Measurements from ENCODE around the gene TTLL7.

The TTLL7 gene

GRCh38 chr1:83960669-83961277, 38.2 kb downstream of the TTLL7 start:
- Histone ChIP-seq H3K27me3 (ENCODE audit: control insufficient read depth in 1 of 2, insufficient read depth in 2 of 2, low read length in 2 of 2) (no peaks in the 10 kb centered on the region), H3K9ac (ENCODE audit: low read length) (no peak overlapping the region), H3K9me3 (ENCODE audit: low read length) (no peaks in the 10 kb centered on the region), H3K4me1 (ENCODE audit: insufficient read depth, low read length) (no peaks in the 10 kb centered on the region), H3K4me3 (ENCODE audit: low read depth in 1 of 2, low read length in 2 of 2) (no peak overlapping the region), H3K36me3 (ENCODE audit: insufficient read depth, low read length) (no peaks in the 10 kb centered on the region), H3K27ac (ENCODE audit: low read depth, low read length) (no peak overlapping the region)

- Histone ChIP-seq H3K9ac (ENCODE audit: low read length) (no peak overlapping the region), H3K4me3 (ENCODE audit: low read depth in 1 of 2, low read length in 2 of 2) (no peak overlapping the region), H3K27ac (ENCODE audit: low read depth, low read length) (no peak overlapping the region), H3K27me3 (ENCODE audit: control insufficient read depth in 1 of 2, insufficient read depth in 2 of 2, low read length in 2 of 2) (no peaks in the 10 kb centered on the region), H3K9me3 (ENCODE audit: low read length) (no peaks in the 10 kb centered on the region), H3K4me1 (ENCODE audit: insufficient read depth, low read length) (no peaks in the 10 kb centered on the region), H3K36me3 (ENCODE audit: insufficient read depth, low read length) (no peaks in the 10 kb centered on the region)
These were observed 39.0 kb downstream of the TTLL7 start for GRCh38 chr1:83959824-83960498.

- Histone ChIP-seq H3K4me3 (ENCODE audit: low read depth in 1 of 2, low read length in 2 of 2) (no peak overlapping the region), H3K27me3 (ENCODE audit: control insufficient read depth in 1 of 2, insufficient read depth in 2 of 2, low read length in 2 of 2) (no peaks in the 10 kb centered on the region), H3K27ac (ENCODE audit: low read depth, low read length) (no peak overlapping the region), H3K36me3 (ENCODE audit: insufficient read depth, low read length) (no peaks in the 10 kb centered on the region), H3K9me3 (ENCODE audit: low read length) (no peaks in the 10 kb centered on the region), H3K4me1 (ENCODE audit: insufficient read depth, low read length) (no peaks in the 10 kb centered on the region), H3K9ac (ENCODE audit: low read length) (no peak overlapping the region)
These were observed 40.2 kb downstream of the TTLL7 start for GRCh38 chr1:83958704-83959103.

- no peak overlapping the region for H3K9ac ChIP-seq (ENCODE audit: low read length)
- H3K9me3 ChIP-seq (ENCODE audit: low read length), result no peaks in the 10 kb centered on the region
- no peaks in the 10 kb centered on the region for H3K36me3 ChIP-seq (ENCODE audit: insufficient read depth, low read length)
- H3K4me1 ChIP-seq (ENCODE audit: insufficient read depth, low read length), result no peaks in the 10 kb centered on the region
- no peak overlapping the region for H3K4me3 ChIP-seq (ENCODE audit: low read depth in 1 of 2, low read length in 2 of 2)
- no peak overlapping the region for H3K27ac ChIP-seq (ENCODE audit: low read depth, low read length)
- no peaks in the 10 kb centered on the region for H3K27me3 ChIP-seq (ENCODE audit: control insufficient read depth in 1 of 2, insufficient read depth in 2 of 2, low read length in 2 of 2)
These were observed 44.6 kb downstream of the TTLL7 start for GRCh38 chr1:83954166-83954823.

- Histone ChIP-seq H3K4me1 (ENCODE audit: insufficient read depth, low read length) (no peaks in the 10 kb centered on the region), H3K9me3 (ENCODE audit: low read length) (no peaks in the 10 kb centered on the region), H3K27me3 (ENCODE audit: control insufficient read depth in 1 of 2, insufficient read depth in 2 of 2, low read length in 2 of 2) (no peaks in the 10 kb centered on the region), H3K4me3 (ENCODE audit: low read depth in 1 of 2, low read length in 2 of 2) (no peak overlapping the region), H3K36me3 (ENCODE audit: insufficient read depth, low read length) (no peaks in the 10 kb centered on the region), H3K9ac (ENCODE audit: low read length) (no peak overlapping the region), H3K27ac (ENCODE audit: low read depth, low read length) (no peak overlapping the region)
These were observed 48.7 kb downstream of the TTLL7 start for GRCh38 chr1:83950106-83950661.

GRCh38 chr1:83942914-83943313, 56.0 kb downstream of the TTLL7 start:
- Histone ChIP-seq H3K4me3 (ENCODE audit: low read depth in 1 of 2, low read length in 2 of 2) (no peak overlapping the region), H3K36me3 (ENCODE audit: insufficient read depth, low read length) (peaks cover under 1% of the 10 kb centered on the region), H3K27me3 (ENCODE audit: control insufficient read depth in 1 of 2, insufficient read depth in 2 of 2, low read length in 2 of 2) (no peaks in the 10 kb centered on the region), H3K4me1 (ENCODE audit: insufficient read depth, low read length) (no peaks in the 10 kb centered on the region), H3K27ac (ENCODE audit: low read depth, low read length) (no peak overlapping the region), H3K9me3 (ENCODE audit: low read length) (no peaks in the 10 kb centered on the region), H3K9ac (ENCODE audit: low read length) (no peak overlapping the region)

- Histone ChIP-seq H3K36me3 (ENCODE audit: insufficient read depth, low read length) (peaks cover 6% of the 10 kb centered on the region), H3K4me1 (ENCODE audit: insufficient read depth, low read length) (no peaks in the 10 kb centered on the region), H3K27me3 (ENCODE audit: control insufficient read depth in 1 of 2, insufficient read depth in 2 of 2, low read length in 2 of 2) (no peaks in the 10 kb centered on the region), H3K4me3 (ENCODE audit: low read depth in 1 of 2, low read length in 2 of 2) (no peak overlapping the region), H3K9ac (ENCODE audit: low read length) (no peak overlapping the region), H3K9me3 (ENCODE audit: low read length) (no peaks in the 10 kb centered on the region), H3K27ac (ENCODE audit: low read depth, low read length) (no peak overlapping the region)
These were observed 64.4 kb downstream of the TTLL7 start for GRCh38 chr1:83934550-83934949.

- no peak overlapping the region for H3K27ac ChIP-seq (ENCODE audit: low read depth, low read length)
- no peak overlapping the region for H3K9ac ChIP-seq (ENCODE audit: low read length)
- no peaks in the 10 kb centered on the region for H3K4me1 ChIP-seq (ENCODE audit: insufficient read depth, low read length)
These were observed 66.2 kb downstream of the TTLL7 start for GRCh38 chr1:83932693-83933092.

GRCh38 chr1:83932281-83932680, 66.7 kb downstream of the TTLL7 start:
- H3K27me3 ChIP-seq (ENCODE audit: control insufficient read depth in 1 of 2, insufficient read depth in 2 of 2, low read length in 2 of 2), result no peaks in the 10 kb centered on the region
- H3K4me1 ChIP-seq (ENCODE audit: insufficient read depth, low read length), result no peaks in the 10 kb centered on the region
- no peak overlapping the region for H3K27ac ChIP-seq (ENCODE audit: low read depth, low read length)
- no peaks in the 10 kb centered on the region for H3K36me3 ChIP-seq (ENCODE audit: insufficient read depth, low read length)
- no peaks in the 10 kb centered on the region for H3K9me3 ChIP-seq (ENCODE audit: low read length)
- no peak overlapping the region for H3K4me3 ChIP-seq (ENCODE audit: low read depth in 1 of 2, low read length in 2 of 2)
- H3K9ac ChIP-seq (ENCODE audit: low read length), result no peak overlapping the region

More at GRCh38 chr1:83932693-83933092, 66.2 kb downstream of the TTLL7 start:
- Histone ChIP-seq H3K36me3 (ENCODE audit: insufficient read depth, low read length) (peaks cover 4% of the 10 kb centered on the region), H3K27me3 (ENCODE audit: control insufficient read depth in 1 of 2, insufficient read depth in 2 of 2, low read length in 2 of 2) (no peaks in the 10 kb centered on the region), H3K4me3 (ENCODE audit: low read depth in 1 of 2, low read length in 2 of 2) (no peak overlapping the region), H3K9me3 (ENCODE audit: low read length) (no peaks in the 10 kb centered on the region)

GRCh38 chr1:83931658-83932253, 67.2 kb downstream of the TTLL7 start:
- Histone ChIP-seq H3K27me3 (ENCODE audit: control insufficient read depth in 1 of 2, insufficient read depth in 2 of 2, low read length in 2 of 2) (no peaks in the 10 kb centered on the region), H3K9me3 (ENCODE audit: low read length) (no peaks in the 10 kb centered on the region), H3K4me1 (ENCODE audit: insufficient read depth, low read length) (no peaks in the 10 kb centered on the region), H3K4me3 (ENCODE audit: low read depth in 1 of 2, low read length in 2 of 2) (no peak overlapping the region), H3K9ac (ENCODE audit: low read length) (no peak overlapping the region), H3K36me3 (ENCODE audit: insufficient read depth, low read length) (no peaks in the 10 kb centered on the region), H3K27ac (ENCODE audit: low read depth, low read length) (no peak overlapping the region)

- no peak overlapping the region for H3K4me3 ChIP-seq (ENCODE audit: low read depth in 1 of 2, low read length in 2 of 2)
These were observed 69.7 kb downstream of the TTLL7 start for GRCh38 chr1:83929184-83929583.

More at GRCh38 chr1:83929184-83929583, 69.7 kb downstream of the TTLL7 start:
- Histone ChIP-seq H3K4me1 (ENCODE audit: insufficient read depth, low read length) (no peaks in the 10 kb centered on the region), H3K9ac (ENCODE audit: low read length) (no peak overlapping the region), H3K27ac (ENCODE audit: low read depth, low read length) (no peak overlapping the region), H3K36me3 (ENCODE audit: insufficient read depth, low read length) (no peaks in the 10 kb centered on the region), H3K9me3 (ENCODE audit: low read length) (no peaks in the 10 kb centered on the region), H3K27me3 (ENCODE audit: control insufficient read depth in 1 of 2, insufficient read depth in 2 of 2, low read length in 2 of 2) (no peaks in the 10 kb centered on the region)
